ENCODE results near the gene PM20D2.

Gene PM20D2

GRCh38 chr6:89110284-89110683, 35.6 kb upstream of the PM20D2 start:
- H3K4me3 ChIP-seq (ENCODE audit: low read depth, low read length), result no peak overlapping the region
- H3K27ac ChIP-seq (ENCODE audit: extremely low read depth, low read depth, low read length), result no peak overlapping the region
- TF ChIP-seq KLF17 (tag by site-specific recombination; IDR thresholded peaks at IDR 0.05) (no peak), ZNF544 (tag by site-specific recombination; IDR thresholded peaks at IDR 0.05) (no peak), ZNF600 (tag by site-specific recombination; IDR thresholded peaks at IDR 0.05) (no peak), ATF2 (tag by site-specific recombination; IDR thresholded peaks at IDR 0.05; ENCODE audit: low read depth) (no peak), ZNF140 (tag by site-specific recombination; IDR thresholded peaks at IDR 0.05) (no peak)
- POLR2A ChIA-PET, result interaction anchor here (0.6 to 0.7 kb wide), 2 partner anchors 147 to 237 kb away, joined by 3 to 4 read pairs; partner anchors contain the start of gene RNGTT
- no peaks in the 10 kb centered on the region for H3K9me3 ChIP-seq (ENCODE audit: control insufficient read depth, insufficient read depth, low read depth, low read length)
- peaks cover 4% of the 10 kb centered on the region; the same call in 1 of the 2 replicates for H3K4me1 ChIP-seq (ENCODE audit: control insufficient read depth, insufficient read depth, low read length)
- H3K36me3 ChIP-seq (ENCODE audit: control insufficient read depth in 2 of 2, insufficient read depth in 1 of 2, low read length in 2 of 2), result peaks cover 9 to 11% of the 10 kb centered on the region in 2 experiments
- CTCF ChIA-PET, result no interaction called here

- TF ChIP-seq ZFHX2 (tag by site-specific recombination; conservative IDR thresholded peaks at IDR 0.05), result no peak
- TF ChIP-seq ZNF121 (tag by site-specific recombination; IDR thresholded peaks at IDR 0.05), result no peak
- TF ChIP-seq ZNF223 (tag by site-specific recombination; IDR thresholded peaks at IDR 0.05), result no peak
- TF ChIP-seq SETDB1 (IDR thresholded peaks at IDR 0.05; ENCODE audit: insufficient read length, low read length), result no peak
- TF ChIP-seq ZNF677 (tag by site-specific recombination; IDR thresholded peaks at IDR 0.05), result no peak
- TF ChIP-seq ZNF362 (tag by site-specific recombination; IDR thresholded peaks at IDR 0.05), result no peak
- no peak for TF ChIP-seq KLF16 (tag by site-specific recombination; IDR thresholded peaks at IDR 0.05)
- no peak for TF ChIP-seq ZNF529 (tag by site-specific recombination; IDR thresholded peaks at IDR 0.05; ENCODE audit: insufficient replicate concordance)
- TF ChIP-seq ZFP69B (tag by site-specific recombination; IDR thresholded peaks at IDR 0.05), result no peak
- TF ChIP-seq ZNF792 (tag by site-specific recombination; IDR thresholded peaks at IDR 0.05), result no peak
- TF ChIP-seq ZNF239 (tag by site-specific recombination; IDR thresholded peaks at IDR 0.05), result no peak
- no peak for TF ChIP-seq ZNF768 (tag by site-specific recombination; IDR thresholded peaks at IDR 0.05)
- no peak for TF ChIP-seq RBAK (tag by site-specific recombination; IDR thresholded peaks at IDR 0.05)
These were observed 33.9 kb upstream of the PM20D2 start for GRCh38 chr6:89111933-89112332.

GRCh38 chr6:89116702-89117101, 29.2 kb upstream of the PM20D2 start:
- CTCF ChIA-PET, result interaction anchor here (0.7 to 3.9 kb wide), 7 partner anchors 16 to 256 kb away, joined by 3 to 28 read pairs (median 4); no protein-coding TSS in a partner anchor
- Histone ChIP-seq H3K27ac (ENCODE audit: extremely low read depth, low read depth, low read length) (peak overlapping the region; percentile 65; the same call in 1 of the 2 replicates), H3K4me1 (ENCODE audit: control insufficient read depth, insufficient read depth, low read length) (peaks cover 3% of the 10 kb centered on the region; the same call in 1 of the 2 replicates), H3K4me3 (ENCODE audit: low read depth, low read length) (peak overlapping the region; percentile 58), H3K36me3 (ENCODE audit: control insufficient read depth in 2 of 2, insufficient read depth in 1 of 2, low read length in 2 of 2) (peaks cover 5 to 7% of the 10 kb centered on the region in 2 experiments; a peak in 2 of 3 replicates), H3K9me3 (ENCODE audit: control insufficient read depth, insufficient read depth, low read depth, low read length) (no peaks in the 10 kb centered on the region)
- POLR2A ChIA-PET, result interaction anchor here (0.6 to 5.7 kb wide), 6 partner anchors 14 to 153 kb away, joined by 3 to 84 read pairs (median 6); partner anchors contain the start of genes PM20D2, PNRC1 and RNGTT
- TF ChIP-seq ZNF544 (tag by site-specific recombination; IDR thresholded peaks at IDR 0.05) (no peak), PRDM10 (tag by site-specific recombination; IDR thresholded peaks at IDR 0.05) (peak; percentile 65; the same call in 1 of the 2 replicates), AEBP2 (tag by site-specific recombination; IDR thresholded peaks at IDR 0.05; ENCODE audit: borderline replicate concordance) (no peak), ZBTB26 (tag by site-specific recombination; optimal IDR thresholded peaks at IDR 0.05) (no peak)

More at GRCh38 chr6:89111933-89112332, 33.9 kb upstream of the PM20D2 start:
- Histone ChIP-seq H3K36me3 (ENCODE audit: control insufficient read depth in 2 of 2, insufficient read depth in 1 of 2, low read length in 2 of 2) (peaks cover 5 to 7% of the 10 kb centered on the region in 2 experiments; a peak in 2 of 3 replicates), H3K9me3 (ENCODE audit: control insufficient read depth, insufficient read depth, low read depth, low read length) (no peaks in the 10 kb centered on the region), H3K27ac (ENCODE audit: extremely low read depth, low read depth, low read length) (no peak overlapping the region), H3K4me1 (ENCODE audit: control insufficient read depth, insufficient read depth, low read length) (peaks cover 3% of the 10 kb centered on the region; the same call in 1 of the 2 replicates), H3K4me3 (ENCODE audit: low read depth, low read length) (no peak overlapping the region)
- ChIA-PET CTCF (interaction anchor here (0.5 to 2.0 kb wide), 5 partner anchors 10 to 186 kb away, joined by 3 to 9 read pairs (median 4); no protein-coding TSS in a partner anchor), POLR2A (interaction anchor here (1.3 kb wide), 1 partner anchor 32 kb away, joined by 4 read pairs; the partner anchor contains the start of gene PNRC1)
